G401.6 (cell line): Measurements from ENCODE around the gene GDI2.

Source experiments
- FAIRE-seq: peaks from 2 replicates; lab custom pipeline; 2012; peaks lifted over from hg19 to GRCh38; lab: Jason Lieb, UNC

The GDI2 gene

DNA sequence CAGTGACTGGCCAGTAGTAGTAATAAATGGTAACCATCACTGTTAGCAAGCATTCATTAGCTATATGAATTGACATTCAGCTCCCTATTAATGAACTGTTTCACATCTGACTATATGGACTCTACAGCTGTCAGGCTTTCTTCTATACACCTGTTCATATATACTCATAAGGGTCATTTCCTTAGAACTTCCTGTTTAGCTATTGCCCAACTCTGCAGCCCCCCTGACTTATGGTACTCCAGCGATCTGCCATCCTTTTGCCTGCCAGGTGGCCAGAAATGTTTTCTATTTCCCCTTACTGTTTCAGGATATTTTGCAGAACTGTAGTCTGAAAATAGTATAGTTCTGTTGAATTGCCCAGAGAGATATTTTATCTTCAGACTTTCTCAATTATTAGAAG, 72.0 kb downstream of the GDI2 start:
- FAIRE-seq = no peak

DNA sequence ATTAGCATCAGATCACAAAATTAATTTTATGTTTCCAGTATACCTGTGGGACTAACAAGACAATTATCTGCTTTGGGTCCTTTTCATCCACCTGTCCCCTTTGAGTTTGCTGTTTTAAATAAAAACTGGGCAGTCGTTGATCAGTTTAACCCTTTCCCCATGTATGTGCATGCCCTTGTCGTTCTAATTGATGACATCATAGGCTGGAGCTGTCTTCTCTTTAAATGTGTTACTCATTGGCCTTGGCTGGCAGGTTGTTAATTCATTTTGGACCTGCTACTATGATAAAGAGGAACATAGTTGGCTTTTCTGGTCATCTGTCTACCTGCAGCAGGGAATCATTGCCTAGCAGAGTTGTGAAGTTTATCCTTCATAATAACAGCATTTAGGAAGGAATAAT, 74.8 kb downstream of the GDI2 start:
- no peak for FAIRE-seq

DNA sequence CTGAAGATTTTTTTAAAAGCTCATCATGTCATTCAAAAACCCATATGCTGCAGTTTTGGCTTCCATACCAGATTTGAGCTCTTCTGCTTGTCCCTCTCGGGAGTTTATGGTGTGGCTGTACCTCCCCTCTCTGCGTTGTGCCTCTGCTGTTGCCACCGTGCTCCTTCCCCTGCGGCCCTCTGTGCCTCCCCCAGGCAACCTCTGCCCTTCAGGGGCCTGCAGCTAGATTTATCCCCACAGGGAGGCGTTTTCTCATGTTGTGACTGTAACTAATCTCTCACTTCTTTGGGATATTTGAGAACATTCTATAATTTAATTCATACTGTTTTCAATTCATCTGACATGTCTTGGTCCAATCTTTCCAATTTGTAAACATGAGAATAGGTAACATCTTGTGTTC, 75.9 kb downstream of the GDI2 start:
- FAIRE-seq = no peak

DNA sequence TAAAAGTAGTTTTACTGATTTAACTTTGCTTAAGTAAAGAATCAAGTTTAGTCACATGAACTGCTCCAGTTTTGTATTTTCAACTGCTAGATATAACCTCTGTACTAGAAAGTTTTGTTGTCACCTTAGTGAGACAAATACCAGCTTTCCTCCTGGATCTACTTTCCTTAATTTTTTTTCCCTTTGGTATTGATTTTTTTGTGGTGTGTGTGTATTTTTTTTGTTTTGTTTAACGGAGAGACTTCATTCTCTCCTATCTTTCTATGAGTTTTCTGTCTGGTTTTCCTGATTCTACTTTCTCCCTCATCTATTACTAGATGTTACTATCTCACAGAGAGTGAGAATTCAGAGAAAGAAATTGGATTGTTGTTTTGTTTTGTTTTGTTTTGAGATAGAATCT, 76.6 kb downstream of the GDI2 start:
- FAIRE-seq = no peak

DNA sequence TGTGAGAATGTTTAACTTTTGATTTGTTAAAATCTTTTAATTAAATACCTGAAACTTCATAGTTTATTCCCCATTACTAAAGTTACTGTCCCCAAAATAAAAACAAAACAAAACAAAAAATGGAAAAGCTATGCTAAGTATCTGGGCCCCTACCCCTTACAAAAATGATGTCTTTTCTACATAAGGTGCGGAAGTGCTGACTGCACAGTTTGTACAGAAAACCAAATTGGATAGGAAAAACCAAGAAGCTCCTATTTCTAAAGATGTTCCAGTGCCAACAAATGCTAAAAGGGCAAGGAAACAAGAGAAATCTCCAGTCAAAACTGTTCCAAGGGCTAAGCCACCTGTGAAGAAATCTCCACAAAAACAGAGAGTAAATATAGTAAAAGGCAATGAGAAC, 78.1 kb downstream of the GDI2 start:
- no peak for FAIRE-seq

DNA sequence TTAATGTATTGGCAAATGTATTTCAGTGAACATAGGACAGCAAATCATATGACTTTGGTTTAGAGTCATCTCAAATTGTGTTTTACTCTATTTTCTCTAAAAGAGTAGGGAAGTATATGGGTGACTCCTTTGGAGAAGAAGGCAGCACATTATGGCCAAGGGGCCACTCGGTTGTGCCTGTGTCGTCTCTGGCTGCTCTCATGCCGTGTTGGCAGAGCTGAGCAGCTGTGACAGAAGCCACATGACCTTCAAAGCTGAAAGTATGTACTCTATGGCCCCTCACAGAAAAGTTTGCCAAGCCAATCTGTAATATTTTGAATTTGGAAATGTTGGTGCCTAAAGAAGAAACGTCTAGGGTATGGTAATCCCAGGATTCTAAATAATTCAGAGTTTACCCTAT, 81.1 kb downstream of the GDI2 start:
- no peak for FAIRE-seq

DNA sequence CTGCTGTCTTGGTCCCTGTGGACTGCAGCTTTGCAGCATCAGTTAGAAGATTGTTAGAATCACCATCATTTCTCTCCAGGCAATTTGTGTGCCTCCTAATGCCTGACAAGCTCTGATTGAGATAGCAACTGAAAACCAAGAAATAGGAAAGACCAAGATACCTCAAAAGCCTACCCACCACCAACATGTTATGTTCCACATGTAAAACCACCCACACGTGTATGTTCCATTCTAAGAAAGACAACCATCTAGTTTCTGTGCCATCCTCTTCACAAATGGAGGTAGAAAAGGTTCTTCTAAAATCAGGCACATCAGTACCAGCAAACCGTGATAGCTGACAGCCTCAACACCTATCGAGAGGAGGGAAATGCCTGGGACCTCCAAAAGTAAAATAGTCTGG, 81.7 kb downstream of the GDI2 start:
- FAIRE-seq = no peak

DNA sequence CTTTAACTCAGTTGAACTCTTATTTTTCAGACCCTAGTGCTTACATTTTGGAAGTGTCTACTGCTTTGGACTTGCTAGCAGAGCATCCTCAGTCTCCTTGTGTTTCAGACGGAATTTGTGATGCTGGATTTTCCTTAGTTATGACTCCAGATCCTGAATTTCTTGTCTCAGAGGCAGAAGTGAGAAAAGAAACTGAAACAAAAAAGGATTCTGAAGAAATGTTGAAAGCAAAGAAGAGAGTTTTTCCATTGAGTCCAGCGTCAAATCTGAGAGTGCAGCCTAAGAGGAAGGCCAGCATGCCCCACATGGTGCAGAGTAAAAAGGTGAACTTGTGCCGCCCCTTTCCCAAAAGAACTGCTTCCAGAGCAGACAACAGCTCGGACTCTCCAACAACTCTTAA, 82.5 kb downstream of the GDI2 start:
- FAIRE-seq = no peak

DNA sequence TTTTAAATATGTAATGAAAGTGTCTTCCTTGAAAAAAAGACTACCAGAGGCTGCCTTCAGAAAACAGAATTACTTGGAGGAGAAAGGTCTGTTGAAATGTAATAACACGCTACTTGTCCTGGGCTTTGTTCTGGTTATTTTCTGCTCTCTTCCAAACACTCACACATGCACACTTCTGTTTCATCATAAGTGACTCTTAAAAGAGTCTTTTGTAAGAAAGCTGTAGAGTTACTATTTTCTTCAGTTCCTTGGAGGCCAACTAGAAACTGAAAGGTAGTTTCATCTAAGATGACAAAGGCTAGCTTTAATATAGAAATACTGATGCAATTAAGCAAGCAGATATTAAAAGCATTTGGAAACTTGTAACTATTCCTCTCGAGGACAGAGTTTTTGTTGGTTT, 89.5 kb downstream of the GDI2 start:
- no peak for FAIRE-seq

DNA sequence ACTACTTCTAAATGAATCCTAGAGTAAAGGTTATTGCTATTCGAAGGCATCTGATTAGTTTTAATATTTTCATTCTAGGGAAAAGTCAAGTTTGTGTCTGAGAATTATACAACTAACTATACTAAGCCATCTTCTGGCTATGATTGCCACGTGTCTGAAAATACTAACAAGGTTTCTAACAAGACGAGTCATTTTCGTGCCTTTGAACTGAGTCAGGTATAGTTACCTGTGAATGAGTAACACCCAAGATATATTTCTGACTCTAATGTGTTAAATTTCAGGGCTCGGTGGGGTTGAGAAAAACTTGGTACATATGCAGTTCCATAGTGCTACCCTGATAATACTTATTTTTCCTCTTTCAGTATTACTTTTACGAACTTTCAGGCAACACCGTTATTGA, 93.1 kb downstream of the GDI2 start:
- no peak for FAIRE-seq

DNA sequence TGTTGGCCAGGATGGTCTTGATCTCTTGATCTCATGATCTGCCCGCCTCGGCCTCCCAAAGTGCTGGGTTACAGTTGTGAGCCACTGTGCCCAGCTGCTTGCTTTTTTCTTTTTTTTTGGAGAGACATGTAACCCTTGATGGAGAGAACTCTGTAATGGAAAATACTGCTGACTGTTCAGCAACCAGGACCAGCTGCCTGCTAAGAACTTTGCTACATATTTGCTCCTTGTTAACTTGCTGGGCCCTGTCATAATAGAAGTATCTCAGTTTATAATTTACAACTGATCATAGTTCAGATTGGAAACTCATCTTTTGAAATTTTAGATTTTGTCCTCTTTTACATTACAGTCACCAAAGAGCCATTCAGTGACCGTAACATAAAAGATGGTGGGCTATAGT, 93.7 kb downstream of the GDI2 start:
- no peak for FAIRE-seq
